ENCODE measurements around the gene H1-8.

H1-8 gene

DNA sequence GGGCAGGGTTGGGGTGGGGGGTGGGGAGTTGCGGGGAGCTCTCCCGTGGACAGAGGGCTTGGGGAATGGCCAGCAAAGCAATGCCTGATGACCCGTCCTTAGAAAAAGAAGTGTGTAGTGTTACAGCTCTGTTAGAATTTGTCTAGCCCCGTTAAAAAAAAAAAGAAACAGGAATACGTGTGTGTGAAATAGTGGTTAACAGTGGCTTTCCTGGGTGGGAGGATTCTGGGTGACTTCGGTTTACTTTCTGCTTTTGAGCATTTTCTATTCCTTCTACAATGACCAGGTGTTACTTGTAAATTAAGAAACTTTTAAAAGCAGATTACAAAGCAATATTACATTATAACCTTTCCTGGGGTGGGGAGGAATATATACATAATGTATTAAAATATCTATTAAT lies 25.0 kb downstream of the H1-8 start:
- DNase-seq, result no peak
- no peak overlapping the region for H3K27ac ChIP-seq (ENCODE audit: insufficient read depth, low read length, poor library complexity, severe bottlenecking)
- no peaks in the 10 kb centered on the region for H3K36me3 ChIP-seq (ENCODE audit: control insufficient read depth, insufficient read depth, low read length)
- H3K4me3 ChIP-seq (ENCODE audit: insufficient read depth, low read depth, low read length, poor library complexity, severe bottlenecking), result no peak overlapping the region
- H3K4me1 ChIP-seq (ENCODE audit: control insufficient read depth, insufficient read depth, low read length, poor library complexity, severe bottlenecking), result no peaks in the 10 kb centered on the region
- H3K27me3 ChIP-seq (replicated peaks; ENCODE audit: control insufficient read depth, insufficient read depth, low read length, poor library complexity, severe bottlenecking), result no peaks in the 10 kb centered on the region
- no peaks in the 10 kb centered on the region for H3K9me3 ChIP-seq (ENCODE audit: control insufficient read depth, low read length)

DNA sequence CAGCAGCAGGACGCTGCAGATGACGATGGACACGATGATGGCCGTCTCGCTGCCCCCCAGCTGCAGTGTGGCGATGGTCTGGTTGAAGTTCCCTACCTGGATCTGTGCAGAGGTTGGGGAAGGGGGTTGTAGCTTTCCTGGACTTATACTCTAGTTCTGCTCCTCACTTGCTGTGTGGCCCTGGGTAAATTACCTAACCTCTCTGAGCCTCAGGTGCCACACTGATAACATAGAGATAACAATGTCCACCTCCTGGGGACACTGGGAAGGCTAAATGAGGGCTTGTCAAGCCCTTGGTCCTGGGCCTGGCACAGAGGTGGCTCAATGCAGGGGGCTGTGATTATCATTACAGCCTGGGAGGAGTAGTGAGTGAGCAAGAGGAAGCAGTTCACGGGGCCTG lies 26.9 kb downstream of the H1-8 start:
- Histone ChIP-seq H3K36me3 (ENCODE audit: control insufficient read depth, insufficient read depth, low read length) (no peaks in the 10 kb centered on the region), H3K27me3 (replicated peaks; ENCODE audit: control insufficient read depth, insufficient read depth, low read length, poor library complexity, severe bottlenecking) (no peaks in the 10 kb centered on the region), H3K4me1 (ENCODE audit: control insufficient read depth, insufficient read depth, low read length, poor library complexity, severe bottlenecking) (peaks cover under 1% of the 10 kb centered on the region), H3K27ac (ENCODE audit: insufficient read depth, low read length, poor library complexity, severe bottlenecking) (no peak overlapping the region), H3K9me3 (ENCODE audit: control insufficient read depth, low read length) (no peaks in the 10 kb centered on the region), H3K4me3 (ENCODE audit: insufficient read depth, low read depth, low read length, poor library complexity, severe bottlenecking) (no peak overlapping the region)
- no peak for DNase-seq

DNA sequence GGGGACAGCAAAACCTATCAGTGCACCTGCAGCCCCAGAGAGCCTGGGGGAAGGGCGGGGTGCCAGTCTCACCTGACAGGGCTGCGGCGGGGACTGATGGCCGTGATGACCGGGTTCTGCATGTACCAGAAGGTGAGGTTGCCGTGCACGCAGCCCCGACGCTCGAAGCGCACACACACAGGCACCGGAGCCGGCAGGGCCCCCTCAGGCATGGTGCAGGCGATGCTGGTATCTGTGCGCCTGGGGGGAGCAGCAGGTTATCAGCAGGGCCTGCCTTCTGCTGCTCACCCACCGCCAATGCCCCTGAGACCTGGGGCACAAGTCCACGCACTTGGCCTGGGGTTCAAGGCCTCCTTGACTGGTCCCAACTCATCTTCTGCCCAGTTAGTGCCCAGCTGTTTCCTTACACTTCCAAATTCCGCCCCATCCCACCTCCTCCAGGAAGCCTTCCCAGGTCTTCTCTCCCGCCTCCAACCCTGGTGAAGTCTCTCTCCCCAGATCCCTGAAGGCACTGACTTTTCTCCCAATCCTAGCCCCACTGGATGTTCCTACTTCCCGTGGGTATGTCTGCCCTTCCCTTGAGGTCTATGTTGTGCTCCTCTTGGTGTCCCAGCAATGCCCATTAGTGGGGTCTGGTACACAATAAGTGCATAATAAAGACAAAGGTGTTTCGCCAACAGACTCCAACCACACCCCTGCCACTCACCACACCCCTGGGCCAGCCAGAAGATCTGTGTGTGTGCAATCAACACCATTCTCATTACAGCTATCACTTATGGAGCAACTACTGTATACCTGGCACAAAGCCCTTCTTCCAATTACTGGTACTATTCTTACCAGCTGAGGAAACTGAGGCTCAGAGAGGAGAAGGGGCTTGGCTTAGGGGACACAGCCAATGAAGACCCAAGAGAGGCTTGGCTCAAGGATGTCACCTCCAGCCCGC lies 28.9 kb downstream of the H1-8 start:
- peaks cover 21% of the 10 kb centered on the region for H3K4me1 ChIP-seq (ENCODE audit: control insufficient read depth, insufficient read depth, low read length, poor library complexity, severe bottlenecking)

DNA sequence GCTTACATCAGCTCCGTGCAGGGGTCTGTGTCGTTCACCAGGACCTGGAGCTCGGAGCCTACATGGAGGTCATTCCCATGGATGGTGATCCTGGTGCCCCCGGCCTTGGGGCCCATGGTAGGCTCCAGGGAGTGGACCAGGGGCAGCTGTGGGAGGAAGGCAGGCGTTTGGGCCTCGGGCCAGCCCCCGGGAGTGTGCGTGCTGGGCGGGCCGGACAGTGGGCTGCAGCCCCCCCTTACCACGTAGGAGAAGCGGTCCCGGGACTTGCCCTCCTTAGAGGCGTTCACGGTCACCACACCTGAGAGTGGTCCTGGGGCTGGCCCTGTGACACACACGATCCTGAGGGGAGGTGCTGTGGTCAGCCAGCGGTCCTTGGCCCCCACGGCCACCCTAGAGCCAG lies 29.6 kb downstream of the H1-8 start:
- Histone ChIP-seq H3K4me1 (ENCODE audit: control insufficient read depth, insufficient read depth, low read length, poor library complexity, severe bottlenecking) (peaks cover 27% of the 10 kb centered on the region), H3K27me3 (replicated peaks; ENCODE audit: control insufficient read depth, insufficient read depth, low read length, poor library complexity, severe bottlenecking) (no peaks in the 10 kb centered on the region), H3K4me3 (ENCODE audit: insufficient read depth, low read depth, low read length, poor library complexity, severe bottlenecking) (no peak overlapping the region), H3K27ac (ENCODE audit: insufficient read depth, low read length, poor library complexity, severe bottlenecking) (no peak overlapping the region), H3K36me3 (ENCODE audit: control insufficient read depth, insufficient read depth, low read length) (no peaks in the 10 kb centered on the region), H3K9me3 (ENCODE audit: control insufficient read depth, low read length) (no peaks in the 10 kb centered on the region)
- no peak for DNase-seq

More for the DNA sequence above, 28.9 kb downstream of the H1-8 start:
- H3K9me3 ChIP-seq (ENCODE audit: control insufficient read depth, low read length), result no peaks in the 10 kb centered on the region
- peak overlapping the region; percentile 9 for H3K27ac ChIP-seq (ENCODE audit: insufficient read depth, low read length, poor library complexity, severe bottlenecking)
- H3K27me3 ChIP-seq (replicated peaks; ENCODE audit: control insufficient read depth, insufficient read depth, low read length, poor library complexity, severe bottlenecking), result no peaks in the 10 kb centered on the region
- H3K36me3 ChIP-seq (ENCODE audit: control insufficient read depth, insufficient read depth, low read length), result no peaks in the 10 kb centered on the region
- H3K4me3 ChIP-seq (ENCODE audit: insufficient read depth, low read depth, low read length, poor library complexity, severe bottlenecking), result no peak overlapping the region
- no peak for DNase-seq

DNA sequence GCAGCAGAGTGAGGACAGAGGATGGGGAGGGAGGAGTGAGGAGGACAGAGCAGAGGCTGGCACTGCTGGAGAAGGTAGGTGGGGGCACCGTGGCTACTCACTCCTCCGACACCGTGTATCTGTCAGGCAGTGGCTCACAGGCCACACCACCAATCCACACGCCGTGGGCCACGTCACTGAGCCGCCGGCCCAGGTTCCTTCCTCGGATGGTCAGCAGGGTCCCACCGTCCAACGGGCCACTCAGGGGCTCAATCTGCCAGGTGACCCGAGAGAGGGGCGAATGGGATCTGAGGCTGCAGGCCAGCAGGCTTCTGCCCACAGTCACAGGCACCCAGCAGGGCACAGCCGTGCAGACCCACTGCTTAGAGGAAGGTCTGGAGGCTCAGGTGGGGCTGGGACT lies 30.5 kb downstream of the H1-8 start:
- Histone ChIP-seq H3K27ac (ENCODE audit: insufficient read depth, low read length, poor library complexity, severe bottlenecking) (no peak overlapping the region), H3K9me3 (ENCODE audit: control insufficient read depth, low read length) (no peaks in the 10 kb centered on the region), H3K4me3 (ENCODE audit: insufficient read depth, low read depth, low read length, poor library complexity, severe bottlenecking) (no peak overlapping the region), H3K27me3 (replicated peaks; ENCODE audit: control insufficient read depth, insufficient read depth, low read length, poor library complexity, severe bottlenecking) (no peaks in the 10 kb centered on the region), H3K36me3 (ENCODE audit: control insufficient read depth, insufficient read depth, low read length) (no peaks in the 10 kb centered on the region), H3K4me1 (ENCODE audit: control insufficient read depth, insufficient read depth, low read length, poor library complexity, severe bottlenecking) (peaks cover 36% of the 10 kb centered on the region)
- no peak for DNase-seq

DNA sequence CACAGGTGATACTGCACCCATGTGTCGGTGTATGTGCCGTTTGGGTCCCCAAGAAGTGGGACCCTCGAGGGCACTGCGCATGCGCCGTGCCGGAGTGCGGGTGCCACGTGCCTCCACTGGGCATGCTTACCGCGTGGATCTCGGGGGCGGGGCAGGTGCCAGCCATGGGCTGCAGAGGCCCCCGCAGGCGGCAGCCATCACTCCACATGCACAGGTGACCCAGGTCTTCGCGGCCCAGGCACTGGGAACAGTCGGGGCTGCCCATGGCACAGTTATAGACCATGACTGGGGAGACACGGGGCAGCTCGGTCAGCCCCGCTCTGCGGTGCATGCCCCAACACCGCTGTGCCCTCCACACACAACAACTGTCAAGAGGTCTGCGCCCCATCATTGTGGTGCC lies 31.2 kb downstream of the H1-8 start:
- H3K27me3 ChIP-seq (replicated peaks; ENCODE audit: control insufficient read depth, insufficient read depth, low read length, poor library complexity, severe bottlenecking), result no peaks in the 10 kb centered on the region
- no peaks in the 10 kb centered on the region for H3K9me3 ChIP-seq (ENCODE audit: control insufficient read depth, low read length)
- H3K4me3 ChIP-seq (ENCODE audit: insufficient read depth, low read depth, low read length, poor library complexity, severe bottlenecking), result no peak overlapping the region
- H3K27ac ChIP-seq (ENCODE audit: insufficient read depth, low read length, poor library complexity, severe bottlenecking), result no peak overlapping the region
- no peak for DNase-seq
- no peaks in the 10 kb centered on the region for H3K36me3 ChIP-seq (ENCODE audit: control insufficient read depth, insufficient read depth, low read length)
- H3K4me1 ChIP-seq (ENCODE audit: control insufficient read depth, insufficient read depth, low read length, poor library complexity, severe bottlenecking), result peaks cover 43% of the 10 kb centered on the region

DNA sequence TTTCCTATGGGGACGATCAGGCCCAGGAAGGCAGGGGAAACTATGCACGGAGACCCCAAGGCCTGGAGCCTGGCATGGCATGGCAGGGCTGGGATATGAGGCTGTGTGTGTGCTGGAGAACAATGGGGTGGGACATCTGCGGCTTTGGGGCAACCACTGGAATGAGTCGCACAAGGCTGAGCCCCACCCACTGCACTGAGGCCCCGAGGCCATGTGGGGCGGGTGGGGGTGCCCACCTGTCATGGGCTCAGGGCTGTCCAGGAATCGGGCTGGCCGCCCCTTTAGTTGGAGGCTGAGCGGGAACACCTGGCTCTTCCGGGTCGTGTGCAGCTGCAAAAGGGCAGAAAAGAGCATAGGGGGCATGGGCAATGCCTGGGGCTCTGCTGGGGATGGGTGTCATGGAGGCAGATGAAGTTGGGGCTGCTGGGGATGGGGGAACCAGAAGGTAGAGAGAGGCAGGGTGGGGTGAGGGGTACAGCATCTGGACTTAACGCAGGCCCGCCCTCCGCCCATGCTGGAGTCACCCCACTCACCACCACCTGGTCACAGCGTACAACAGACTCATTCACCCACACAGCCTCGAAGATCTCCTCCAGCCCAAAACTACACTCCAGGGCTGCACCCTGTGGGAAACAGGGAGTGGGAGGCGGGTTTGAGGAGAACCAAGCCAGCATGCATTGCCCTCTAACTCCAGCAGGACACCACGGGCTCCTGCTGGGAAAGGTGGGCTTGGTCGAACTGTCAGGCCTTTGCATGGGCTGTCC lies 32.4 kb downstream of the H1-8 start:
- no peaks in the 10 kb centered on the region for H3K36me3 ChIP-seq (ENCODE audit: control insufficient read depth, insufficient read depth, low read length)
- no peak for DNase-seq
- H3K4me1 ChIP-seq (ENCODE audit: control insufficient read depth, insufficient read depth, low read length, poor library complexity, severe bottlenecking), result peaks cover 43% of the 10 kb centered on the region
- H3K9me3 ChIP-seq (ENCODE audit: control insufficient read depth, low read length), result no peaks in the 10 kb centered on the region
- no peak overlapping the region for H3K4me3 ChIP-seq (ENCODE audit: insufficient read depth, low read depth, low read length, poor library complexity, severe bottlenecking)
- H3K27ac ChIP-seq (ENCODE audit: insufficient read depth, low read length, poor library complexity, severe bottlenecking), result peak overlapping the region; percentile 58
- H3K27me3 ChIP-seq (replicated peaks; ENCODE audit: control insufficient read depth, insufficient read depth, low read length, poor library complexity, severe bottlenecking), result no peaks in the 10 kb centered on the region

DNA sequence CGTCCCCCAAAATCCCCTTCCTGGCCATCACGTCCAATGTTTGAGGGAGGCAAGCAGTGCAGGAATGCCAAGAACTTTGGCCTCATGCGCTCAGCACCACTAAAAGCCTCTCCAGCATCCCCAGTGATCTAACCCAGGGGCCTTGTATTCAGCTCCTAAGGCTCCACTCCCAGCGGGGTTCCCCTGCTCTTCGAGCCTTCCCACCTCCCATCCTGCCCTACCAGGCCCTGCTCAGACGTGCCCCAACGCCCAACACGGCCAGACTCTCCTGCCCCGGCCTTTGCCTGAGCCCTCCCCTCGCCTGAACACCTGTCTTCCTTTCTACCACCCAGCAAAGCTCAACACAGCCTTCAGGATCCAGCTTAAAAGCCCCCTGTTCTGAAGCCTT lies 33.0 kb downstream of the H1-8 start:
- no peaks in the 10 kb centered on the region for H3K36me3 ChIP-seq (ENCODE audit: control insufficient read depth, insufficient read depth, low read length)
- no peaks in the 10 kb centered on the region for H3K9me3 ChIP-seq (ENCODE audit: control insufficient read depth, low read length)
- H3K4me1 ChIP-seq (ENCODE audit: control insufficient read depth, insufficient read depth, low read length, poor library complexity, severe bottlenecking), result peaks cover 43% of the 10 kb centered on the region
- no peak for DNase-seq
- H3K27me3 ChIP-seq (replicated peaks; ENCODE audit: control insufficient read depth, insufficient read depth, low read length, poor library complexity, severe bottlenecking), result no peaks in the 10 kb centered on the region
- H3K4me3 ChIP-seq (ENCODE audit: insufficient read depth, low read depth, low read length, poor library complexity, severe bottlenecking), result no peak overlapping the region
- peak overlapping the region; percentile 58 for H3K27ac ChIP-seq (ENCODE audit: insufficient read depth, low read length, poor library complexity, severe bottlenecking)

DNA sequence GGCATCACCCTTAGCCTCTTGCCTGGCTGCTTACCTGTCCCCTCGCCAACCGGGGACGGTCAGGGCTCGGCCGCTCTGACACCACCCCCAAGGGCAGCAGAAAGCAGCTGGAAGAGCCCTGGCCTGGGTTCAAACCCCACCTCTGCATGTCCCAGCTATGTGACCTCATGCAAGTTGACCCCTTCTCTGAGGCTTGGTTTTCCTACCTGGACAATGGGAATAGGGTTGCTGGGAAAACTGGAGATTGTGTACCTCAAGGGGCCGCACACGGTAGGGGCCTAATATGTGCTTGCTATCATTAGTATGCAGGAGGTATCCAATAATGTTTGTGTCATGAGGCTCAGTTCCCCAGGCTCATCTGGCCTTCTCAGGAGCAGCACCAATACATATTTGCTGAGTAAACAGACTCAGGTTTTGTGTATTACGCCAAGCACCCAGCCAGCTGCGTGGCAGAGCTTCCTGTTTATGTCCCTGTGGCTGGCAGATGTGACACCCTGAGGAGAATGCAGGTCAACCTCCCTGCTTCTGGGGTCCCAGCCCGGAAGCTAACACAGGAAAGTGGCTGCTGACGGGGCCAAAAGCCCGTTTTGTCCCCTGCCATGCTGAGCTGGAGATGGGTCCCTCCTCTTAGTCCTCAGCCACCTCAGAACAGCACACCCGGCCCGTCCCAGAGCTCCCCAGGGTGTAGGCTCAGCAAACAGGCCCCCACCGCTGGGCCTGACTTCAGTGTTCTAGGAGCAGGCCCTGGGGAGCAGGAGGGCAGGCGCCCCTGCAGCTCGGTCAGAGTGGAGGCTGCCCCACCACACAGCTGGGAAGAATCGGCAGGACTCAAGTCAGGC lies 33.8 kb downstream of the H1-8 start:
- Histone ChIP-seq H3K9me3 (ENCODE audit: control insufficient read depth, low read length) (no peaks in the 10 kb centered on the region), H3K27ac (ENCODE audit: insufficient read depth, low read length, poor library complexity, severe bottlenecking) (peak overlapping the region; percentile 58), H3K4me3 (ENCODE audit: insufficient read depth, low read depth, low read length, poor library complexity, severe bottlenecking) (no peak overlapping the region), H3K4me1 (ENCODE audit: control insufficient read depth, insufficient read depth, low read length, poor library complexity, severe bottlenecking) (peaks cover 43% of the 10 kb centered on the region), H3K36me3 (ENCODE audit: control insufficient read depth, insufficient read depth, low read length) (no peaks in the 10 kb centered on the region), H3K27me3 (replicated peaks; ENCODE audit: control insufficient read depth, insufficient read depth, low read length, poor library complexity, severe bottlenecking) (no peaks in the 10 kb centered on the region)
- peak; percentile 59 to 74 (median 70) for DNase-seq

Data from effector memory CD4-positive, alpha-beta T cell (primary cell).